Heart left ventricle (tissue), 16 donors: Measurements from ENCODE around the gene LMTK2. TPM values are rescaled to one million over a fixed set of nuclear protein-coding genes. Genes with fewer than 3 reads are reported as not detected.

ENCODE experiments used
- ATAC-seq, 4 donors: fragments of 200-7000 bp; cut with Tn5 transposase; one replicate each; pipeline ENCODE4 v1.9.1; 2020 to 2022; ENCODE audit warnings: moderate library complexity in 4 of 4, mild to moderate bottlenecking in 3 of 4, moderate number of reproducible peaks in 1 of 4
- DNase-seq, 5 donors: peaks; one replicate each; pipeline ENCODE4 v3.0.0-alpha.2; 2020
- H3K27ac ChIP-seq, 12 donors: fragments of 200-600 bp; sonication (generic) in 4 of 12; one replicate each; pipeline versions ENCODE4 v1.5.0 to v1.8.0; 2016 to 2022; ENCODE audit warnings: mild to moderate bottlenecking in 2 of 12
- H3K27me3 ChIP-seq, 9 donors: fragments of 200-600 bp; sonication (generic) in 2 of 9; one replicate each; pipeline versions ENCODE4 v1.5.1 to v1.8.0; 2016 to 2022; ENCODE audit warnings: mild to moderate bottlenecking in 3 of 9
- H3K36me3 ChIP-seq, 9 donors: fragments of 200-600 bp; sonication (generic) in 2 of 9; one replicate each; pipeline versions ENCODE4 v1.5.0 to v1.8.0; 2018 to 2022; ENCODE audit warnings: mild to moderate bottlenecking in 2 of 9
- H3K4me1 ChIP-seq, 12 donors: fragments of 200-600 bp; sonication (generic) in 4 of 12; one replicate each; pipeline versions ENCODE4 v1.5.0 to v1.8.0; 2016 to 2022; ENCODE audit warnings: mild to moderate bottlenecking in 3 of 12
- H3K4me3 ChIP-seq, 12 donors: fragments of 200-600 bp; sonication (generic) in 4 of 12; one replicate each; pipeline versions ENCODE4 v1.5.0 to v1.8.0; 2017 to 2022; ENCODE audit warnings: mild to moderate bottlenecking in 9 of 12, moderate library complexity in 4 of 12
- H3K9me3 ChIP-seq, 12 donors: fragments of 200-600 bp; sonication (generic) in 4 of 12; one replicate each; pipeline versions ENCODE4 v1.5.0 to v1.8.0; 2016 to 2022; ENCODE audit warnings: mild to moderate bottlenecking in 1 of 12
- POLR2A ChIP-seq, 2 donors: fragments of 450-650 bp; IDR thresholded peaks; one replicate each; pipeline ENCODE4 v1.6.1; 2017; ENCODE audit warnings: antibody characterized with exemption in 2 of 2, mild to moderate bottlenecking in 2 of 2, moderate library complexity in 2 of 2
- WGBS, 4 donors: extraction: QIAGEN DNeasy Blood & Tissue Kit in 2 of 4; methylation state at CpG; one replicate each; pipeline versions ENCODE4 v1.1.5 to v1.1.7; 2013 to 2018; 5-methylcytosine and 5-hydroxymethylcytosine counted together
- intact Hi-C, 10 donors: fragments of 100-400 bp; cut with DNase I; formaldehyde crosslinking; loops; one replicate each; pipeline versions ENCODE4 v1.11.1 to v1.14.2; 2022
- polyA plus RNA-seq, 2 donors: library from polyadenylated mRNA; stranded (reverse); fragments of 200-250 nt; gene quantifications; one replicate each; pipeline ENCODE4 v1.2.3, GENCODE V29; 2013
- total RNA-seq, 9 donors: library from RNA; depleted of rRNA in 2 of 9; stranded (reverse); fragments of >200 nt in 2 of 9; fragmentation: NEBNext Ultra II Directional in 3 of 9; extraction: Animal tissue kit (Norgen Biotek cat#: 25700) in 3 of 9; gene quantifications; one replicate each; pipeline versions ENCODE4 v1.1.0 to v1.2.4, GENCODE V29; 2016 to 2023
- TF ChIP-seq, protein P1 (sequence below), 12 donors: fragments of 200-600 bp; sonication (generic) in 4 of 12; IDR thresholded peaks; one replicate each; pipeline versions ENCODE4 v1.5.0 to v1.8.0; 2018 to 2022; ENCODE audit warnings: antibody characterized with exemption in 12 of 12, mild to moderate bottlenecking in 5 of 12
- donor health status: ischemic (EF 13 %, LVEDD 7.1; RV severe dilation, severe dysfunction).
- donor health status: healthy with polysubstance abuse.
- donor health status: DM: no; HTN: yes; CAD: no.
- donor health status: DM: no; HTN: no; CAD: no.
- donor health status: ischemic (EF 25% LVEDD 6.9; RV normal size, moderate dysfunction).
- donor health status: ischemic (EF 25% LVEDD 5.7; RV mildly dilated, moderate dysfunction).
- donor health status: healthy.
- donor health status: DM: yes; HTN: yes; CAD: no.
- donor health status: ischemic (EF 35%, LVEDD 5.7; RV mildly dilated, moderate dysfunction).
- donor health status: nonischemic (EF 11% LVEDD 7.7; RV severe dilation, severe dysfunction).
- donor health status: DM: yes; HTN: yes; CAD: no.
- donor health status: PGD.
- donor health status: ischemic (EF 29% LVEDD 5.4; RV normal size, mild dysfunction).
- donor health status: nonischemic (EF 23%, LVEDD 6.1; RV moderate dilation, normal function).

Gene LMTK2
- total and polyA plus RNA-seq, 11 donors = 6.3 to 58.3 (median 27.3) TPM

DNA sequence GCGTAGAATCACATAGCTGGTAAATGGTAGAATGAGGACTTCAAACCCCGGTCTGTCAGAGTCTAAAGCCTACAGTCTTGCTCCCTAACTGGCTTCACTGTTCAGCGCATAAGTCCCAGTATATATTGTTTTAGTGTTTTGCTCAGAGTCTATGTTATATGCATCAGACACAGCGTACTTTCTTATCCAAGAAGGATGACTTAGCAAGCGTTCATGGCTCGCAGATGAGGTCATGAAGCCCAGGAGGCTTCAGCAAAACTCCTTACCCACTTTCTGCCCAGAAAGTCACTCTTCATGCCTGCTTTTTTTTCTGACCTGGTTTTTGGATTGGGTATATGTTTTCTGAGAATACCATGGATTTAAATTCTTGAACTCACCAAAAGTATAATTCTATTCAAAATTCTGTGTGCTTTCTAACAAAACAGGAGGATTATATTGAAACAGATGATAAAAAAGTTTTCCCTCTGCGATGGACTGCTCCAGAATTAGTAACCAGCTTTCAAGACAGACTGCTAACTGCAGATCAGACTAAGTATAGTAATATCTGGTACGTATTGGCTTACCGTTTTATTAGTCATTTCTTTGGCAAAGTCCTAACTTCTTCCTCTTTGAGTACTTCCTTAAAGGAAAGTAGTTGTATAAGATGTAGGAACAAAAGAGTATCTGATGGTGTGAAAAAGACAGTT lies 79.9 kb downstream of the LMTK2 start:
- TF ChIP-seq, protein P1, sequence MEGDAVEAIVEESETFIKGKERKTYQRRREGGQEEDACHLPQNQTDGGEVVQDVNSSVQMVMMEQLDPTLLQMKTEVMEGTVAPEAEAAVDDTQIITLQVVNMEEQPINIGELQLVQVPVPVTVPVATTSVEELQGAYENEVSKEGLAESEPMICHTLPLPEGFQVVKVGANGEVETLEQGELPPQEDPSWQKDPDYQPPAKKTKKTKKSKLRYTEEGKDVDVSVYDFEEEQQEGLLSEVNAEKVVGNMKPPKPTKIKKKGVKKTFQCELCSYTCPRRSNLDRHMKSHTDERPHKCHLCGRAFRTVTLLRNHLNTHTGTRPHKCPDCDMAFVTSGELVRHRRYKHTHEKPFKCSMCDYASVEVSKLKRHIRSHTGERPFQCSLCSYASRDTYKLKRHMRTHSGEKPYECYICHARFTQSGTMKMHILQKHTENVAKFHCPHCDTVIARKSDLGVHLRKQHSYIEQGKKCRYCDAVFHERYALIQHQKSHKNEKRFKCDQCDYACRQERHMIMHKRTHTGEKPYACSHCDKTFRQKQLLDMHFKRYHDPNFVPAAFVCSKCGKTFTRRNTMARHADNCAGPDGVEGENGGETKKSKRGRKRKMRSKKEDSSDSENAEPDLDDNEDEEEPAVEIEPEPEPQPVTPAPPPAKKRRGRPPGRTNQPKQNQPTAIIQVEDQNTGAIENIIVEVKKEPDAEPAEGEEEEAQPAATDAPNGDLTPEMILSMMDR (IDR thresholded peaks at IDR 0.05) = no peak
- no peak for TF ChIP-seq POLR2A (IDR thresholded peaks at IDR 0.05)
- intact Hi-C loops = no loop called here
- no peaks in the 10 kb centered on the region for H3K9me3 ChIP-seq
- H3K4me3 ChIP-seq = no peak overlapping the region
- peaks cover 0 to 52% (median 24%) of the 10 kb centered on the region in 9 donors for H3K36me3 ChIP-seq
- DNase-seq (no peak), ATAC-seq (peak in 2 of 4 donors; percentile 48 to 69)
- peaks cover 0 to 15% (median 0%) of the 10 kb centered on the region in 12 donors for H3K4me1 ChIP-seq
- peak overlapping the region in 3 of 12 donors; percentile 14 to 64 (median 58) for H3K27ac ChIP-seq
- no peaks in the 10 kb centered on the region for H3K27me3 ChIP-seq
- WGBS, 4 donors = 65 to 83% (median 70%) methylated on average over 9 of the region's 9 CpGs

DNA sequence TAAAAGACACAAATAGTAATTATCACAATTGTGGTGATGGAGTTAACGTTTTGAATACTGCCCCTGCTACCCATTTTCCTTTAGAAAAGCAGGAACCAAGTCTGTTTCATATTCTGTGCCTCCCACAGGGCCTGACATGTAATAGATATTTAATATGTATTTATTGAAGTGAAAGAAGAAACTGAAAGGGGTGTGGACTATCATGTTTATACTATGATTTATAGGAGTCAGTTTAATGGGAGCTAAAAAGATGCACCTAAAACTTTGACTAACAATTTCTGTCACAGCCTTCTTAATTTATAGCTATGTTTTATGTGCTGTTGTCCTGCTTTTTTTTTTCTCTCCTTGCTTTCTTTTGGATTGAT lies 80.5 kb downstream of the LMTK2 start:
- ATAC-seq (no peak), DNase-seq (no peak)
- H3K36me3 ChIP-seq = peaks cover 0 to 57% (median 29%) of the 10 kb centered on the region in 9 donors
- H3K27ac ChIP-seq = peak overlapping the region in 3 of 12 donors; percentile 14 to 64 (median 58)
- no peak overlapping the region for H3K4me3 ChIP-seq
- H3K9me3 ChIP-seq = no peaks in the 10 kb centered on the region
- WGBS, 4 donors = 45 to 78% (median 58%) methylated on average over 1 of the region's 1 CpG
- no peaks in the 10 kb centered on the region for H3K27me3 ChIP-seq
- TF ChIP-seq, protein P1 (IDR thresholded peaks at IDR 0.05) = no peak
- no peak for TF ChIP-seq POLR2A (IDR thresholded peaks at IDR 0.05)
- H3K4me1 ChIP-seq = peaks cover 0 to 15% (median 0%) of the 10 kb centered on the region in 12 donors
- intact Hi-C loops = no loop called here

- peaks cover 0 to 15% (median 0%) of the 10 kb centered on the region in 12 donors for H3K4me1 ChIP-seq
- H3K9me3 ChIP-seq = no peaks in the 10 kb centered on the region
- WGBS, 4 donors = 90 to 94% (median 92%) methylated on average over 11 of the region's 11 CpGs
- DNase-seq = no peak
- no peak for ATAC-seq
- TF ChIP-seq, protein P1 (IDR thresholded peaks at IDR 0.05) = no peak
- TF ChIP-seq POLR2A (IDR thresholded peaks at IDR 0.05) = no peak
- no peak overlapping the region for H3K27ac ChIP-seq
- peaks cover 0 to 82% (median 53%) of the 10 kb centered on the region in 9 donors for H3K36me3 ChIP-seq
- no peak overlapping the region for H3K4me3 ChIP-seq
- intact Hi-C loops = no loop called here
- no peaks in the 10 kb centered on the region for H3K27me3 ChIP-seq
Measured at GRCh38 chr7:98189559-98189958, 82.9 kb downstream of the LMTK2 start.

DNA sequence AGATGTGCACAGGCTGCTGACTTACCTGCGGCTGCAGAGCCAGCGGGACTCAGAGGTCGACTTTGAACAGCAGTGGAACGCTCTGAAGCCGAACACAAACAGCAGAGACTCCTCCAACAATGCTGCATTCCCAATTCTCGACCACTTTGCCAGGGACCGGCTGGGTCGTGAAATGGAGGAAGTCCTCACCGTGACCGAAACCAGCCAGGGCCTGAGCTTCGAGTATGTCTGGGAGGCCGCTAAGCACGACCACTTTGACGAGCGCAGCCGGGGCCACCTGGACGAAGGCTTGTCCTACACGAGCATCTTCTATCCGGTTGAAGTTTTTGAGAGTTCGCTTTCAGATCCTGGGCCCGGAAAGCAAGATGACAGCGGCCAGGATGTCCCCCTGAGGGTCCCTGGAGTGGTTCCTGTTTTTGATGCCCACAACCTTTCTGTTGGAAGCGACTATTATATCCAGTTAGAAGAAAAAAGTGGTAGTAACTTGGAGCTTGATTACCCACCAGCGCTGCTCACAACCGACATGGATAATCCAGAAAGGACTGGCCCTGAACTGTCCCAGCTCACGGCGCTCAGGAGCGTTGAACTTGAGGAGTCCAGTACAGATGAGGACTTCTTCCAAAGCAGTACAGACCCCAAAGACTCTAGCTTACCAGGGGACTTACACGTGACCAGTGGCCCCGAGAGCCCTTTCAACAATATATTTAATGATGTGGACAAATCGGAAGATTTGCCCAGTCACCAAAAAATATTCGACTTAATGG lies 85.2 kb downstream of the LMTK2 start:
- no peak overlapping the region for H3K27ac ChIP-seq
- intact Hi-C loops = no loop called here
- H3K9me3 ChIP-seq = no peaks in the 10 kb centered on the region
- H3K4me3 ChIP-seq = no peak overlapping the region
- no peak for DNase-seq
- no peak for ATAC-seq
- no peaks in the 10 kb centered on the region for H3K27me3 ChIP-seq
- TF ChIP-seq, protein P1 (IDR thresholded peaks at IDR 0.05) = no peak
- TF ChIP-seq POLR2A (IDR thresholded peaks at IDR 0.05) = no peak
- peaks cover 0 to 6% (median 0%) of the 10 kb centered on the region in 12 donors for H3K4me1 ChIP-seq
- H3K36me3 ChIP-seq = peaks cover 0 to 88% (median 71%) of the 10 kb centered on the region in 9 donors
- WGBS, 4 donors = 96 to 97% (median 97%) methylated on average over 30 to 32 of the region's 32 CpGs
